B cell (primary cell): Measurements from ENCODE around the gene PLEKHG4B.

Source experiments
- CTCF ChIP-seq: fragments of 200-600 bp; IDR thresholded peaks from one replicate; pipeline ENCODE4 v1.8.0; 2022; ENCODE audit warnings: antibody characterized with exemption, mild to moderate bottlenecking
- EZH2 ChIP-seq: IDR thresholded peaks from 2 replicates; pipeline ENCODE4 v1.6.1; 2012; ENCODE audit warnings: borderline replicate concordance, low read depth, mild to moderate bottlenecking, moderate library complexity, low read length; ENCODE audit not compliant: insufficient read depth, poor library complexity, severe bottlenecking

GRCh38 chr5:79821-80220 lies 12.1 kb upstream of the PLEKHG4B start:
- TF ChIP-seq CTCF (no peak), EZH2 (no peak)
